ENCODE data around the gene TMCC1. TPM values are rescaled to one million over a fixed set of nuclear protein-coding genes. Genes with fewer than 3 reads are reported as not detected.

Gene TMCC1
- total RNA-seq, 2 experiments from 2014 or later: 15.2 TPM

GRCh38 chr3:129623447-129624118, 269.9 kb downstream of the TMCC1 start:
- peaks cover 3% of the 10 kb centered on the region for H3K27me3 Mint-ChIP-seq
- H3K36me3 Mint-ChIP-seq: no peaks in the 10 kb centered on the region
- H3K9me3 Mint-ChIP-seq: no peaks in the 10 kb centered on the region
- no peak for DNase-seq
- H3K27ac Mint-ChIP-seq: no peak overlapping the region
- peaks cover 11% of the 10 kb centered on the region for H3K4me1 Mint-ChIP-seq
- H3K4me3 Mint-ChIP-seq: no peak overlapping the region

- Mint-ChIP-seq H3K27ac (no peak overlapping the region), H3K4me1 (peaks cover 8% of the 10 kb centered on the region), H3K9me3 (no peaks in the 10 kb centered on the region), H3K27me3 (peaks cover 5% of the 10 kb centered on the region), H3K4me3 (no peak overlapping the region), H3K36me3 (no peaks in the 10 kb centered on the region)
- no peak for DNase-seq
Observed at GRCh38 chr3:129622933-129623332, 270.6 kb downstream of the TMCC1 start.

- Mint-ChIP-seq H3K27ac (no peak overlapping the region), H3K9me3 (no peaks in the 10 kb centered on the region), H3K4me3 (no peak overlapping the region), H3K36me3 (no peaks in the 10 kb centered on the region), H3K27me3 (peaks cover 5% of the 10 kb centered on the region), H3K4me1 (peaks cover 4% of the 10 kb centered on the region)
- DNase-seq: no peak
Observed at GRCh38 chr3:129622226-129622874, 271.2 kb downstream of the TMCC1 start.

GRCh38 chr3:129621626-129622225, 271.8 kb downstream of the TMCC1 start:
- H3K27ac Mint-ChIP-seq: no peak overlapping the region
- no peak for DNase-seq
- H3K36me3 Mint-ChIP-seq: no peaks in the 10 kb centered on the region

GRCh38 chr3:129620828-129621559, 272.5 kb downstream of the TMCC1 start:
- H3K27me3 Mint-ChIP-seq: peaks cover 5% of the 10 kb centered on the region
- no peak overlapping the region for H3K4me3 Mint-ChIP-seq
- no peak for DNase-seq
- no peak overlapping the region for H3K27ac Mint-ChIP-seq
- H3K9me3 Mint-ChIP-seq: no peaks in the 10 kb centered on the region
- H3K4me1 Mint-ChIP-seq: no peaks in the 10 kb centered on the region
- no peaks in the 10 kb centered on the region for H3K36me3 Mint-ChIP-seq

More at GRCh38 chr3:129621626-129622225, 271.8 kb downstream of the TMCC1 start:
- Mint-ChIP-seq H3K27me3 (peaks cover 5% of the 10 kb centered on the region), H3K4me1 (peaks cover 4% of the 10 kb centered on the region), H3K9me3 (no peaks in the 10 kb centered on the region), H3K4me3 (no peak overlapping the region)

GRCh38 chr3:129619726-129620162, 273.8 kb downstream of the TMCC1 start:
- DNase-seq: no peak
- no peak overlapping the region for H3K27ac Mint-ChIP-seq

GRCh38 chr3:129618901-129619671, 274.4 kb downstream of the TMCC1 start:
- no peaks in the 10 kb centered on the region for H3K36me3 Mint-ChIP-seq
- no peak overlapping the region for H3K4me3 Mint-ChIP-seq
- H3K4me1 Mint-ChIP-seq: no peaks in the 10 kb centered on the region
- no peak for DNase-seq
- no peak overlapping the region for H3K27ac Mint-ChIP-seq
- no peaks in the 10 kb centered on the region for H3K9me3 Mint-ChIP-seq
- H3K27me3 Mint-ChIP-seq: peaks cover 5% of the 10 kb centered on the region

More at GRCh38 chr3:129619726-129620162, 273.8 kb downstream of the TMCC1 start:
- Mint-ChIP-seq H3K36me3 (no peaks in the 10 kb centered on the region), H3K27me3 (peaks cover 5% of the 10 kb centered on the region), H3K4me1 (no peaks in the 10 kb centered on the region), H3K9me3 (no peaks in the 10 kb centered on the region), H3K4me3 (no peak overlapping the region)

GRCh38 chr3:129618186-129618820, 275.2 kb downstream of the TMCC1 start:
- Mint-ChIP-seq H3K27me3 (peaks cover 5% of the 10 kb centered on the region), H3K4me1 (no peaks in the 10 kb centered on the region), H3K4me3 (no peak overlapping the region), H3K27ac (no peak overlapping the region), H3K36me3 (no peaks in the 10 kb centered on the region), H3K9me3 (no peaks in the 10 kb centered on the region)
- DNase-seq: no peak

GRCh38 chr3:129617381-129618185, 275.9 kb downstream of the TMCC1 start:
- no peak for DNase-seq
- H3K4me3 Mint-ChIP-seq: no peak overlapping the region
- H3K4me1 Mint-ChIP-seq: no peaks in the 10 kb centered on the region
- H3K9me3 Mint-ChIP-seq: no peaks in the 10 kb centered on the region
- H3K36me3 Mint-ChIP-seq: no peaks in the 10 kb centered on the region
- no peak overlapping the region for H3K27ac Mint-ChIP-seq
- peaks cover 5% of the 10 kb centered on the region for H3K27me3 Mint-ChIP-seq

- H3K27ac Mint-ChIP-seq: no peak overlapping the region
- no peaks in the 10 kb centered on the region for H3K4me1 Mint-ChIP-seq
- no peaks in the 10 kb centered on the region for H3K36me3 Mint-ChIP-seq
- DNase-seq: no peak
- no peak overlapping the region for H3K4me3 Mint-ChIP-seq
- peaks cover 5% of the 10 kb centered on the region for H3K27me3 Mint-ChIP-seq
- no peaks in the 10 kb centered on the region for H3K9me3 Mint-ChIP-seq
Observed at GRCh38 chr3:129616713-129617112, 276.8 kb downstream of the TMCC1 start.

GRCh38 chr3:129616291-129616690, 277.2 kb downstream of the TMCC1 start:
- DNase-seq: no peak
- Mint-ChIP-seq H3K27me3 (peaks cover 5% of the 10 kb centered on the region), H3K36me3 (no peaks in the 10 kb centered on the region), H3K4me1 (no peaks in the 10 kb centered on the region), H3K27ac (no peak overlapping the region), H3K9me3 (no peaks in the 10 kb centered on the region), H3K4me3 (no peak overlapping the region)

GRCh38 chr3:129615751-129616281, 277.7 kb downstream of the TMCC1 start:
- no peak overlapping the region for H3K27ac Mint-ChIP-seq
- H3K36me3 Mint-ChIP-seq: no peaks in the 10 kb centered on the region
- peaks cover 5% of the 10 kb centered on the region for H3K27me3 Mint-ChIP-seq
- H3K4me3 Mint-ChIP-seq: no peak overlapping the region
- H3K4me1 Mint-ChIP-seq: no peaks in the 10 kb centered on the region
- no peaks in the 10 kb centered on the region for H3K9me3 Mint-ChIP-seq
- no peak for DNase-seq

- Mint-ChIP-seq H3K9me3 (no peaks in the 10 kb centered on the region), H3K27ac (no peak overlapping the region), H3K36me3 (no peaks in the 10 kb centered on the region), H3K4me3 (no peak overlapping the region), H3K4me1 (no peaks in the 10 kb centered on the region), H3K27me3 (peaks cover 5% of the 10 kb centered on the region)
- DNase-seq: no peak
Observed at GRCh38 chr3:129614927-129615363, 278.6 kb downstream of the TMCC1 start.
